GM21529 (cell line): ENCODE data around the gene TNRC6C.
"Not testable (repeated sequence)": the region's sequence is repeated elsewhere in the genome, so short reads cannot be mapped to it uniquely, and the experiment has no call there.

Experiments
- ATAC-seq: cut with Tn5 transposase; IDR thresholded peaks from one replicate; pipeline ENCODE4 v1.9.1; 2021; ENCODE audit not compliant: unreplicated experiment

Gene TNRC6C

GRCh38 chr17:78133971-78134898, 175.7 kb downstream of the TNRC6C start:
- ATAC-seq, result no peak

DNA sequence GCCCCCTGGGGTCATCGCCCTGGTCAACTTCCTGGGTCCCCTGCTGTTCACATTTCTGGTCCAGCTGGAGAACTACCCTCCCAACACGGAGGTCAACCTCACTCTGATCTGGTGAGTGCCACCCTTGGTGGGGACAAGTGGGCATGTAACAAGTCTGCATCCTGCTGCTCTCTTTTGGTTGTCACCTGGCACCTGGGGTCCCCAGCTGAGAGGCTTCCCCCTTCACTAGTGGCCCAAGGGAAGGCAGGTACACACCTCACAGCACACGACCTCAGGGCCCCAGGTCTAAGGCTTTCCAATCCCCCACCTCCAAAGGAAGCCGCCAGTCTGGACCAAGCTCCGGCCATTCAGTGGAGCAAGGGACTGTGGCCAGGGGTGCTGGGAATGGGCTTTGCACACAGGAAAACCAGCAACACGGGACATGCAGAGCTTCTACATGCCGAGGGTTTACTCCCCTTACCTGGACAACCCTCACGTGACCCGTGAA, 176.4 kb downstream of the TNRC6C start:
- no peak for ATAC-seq

DNA sequence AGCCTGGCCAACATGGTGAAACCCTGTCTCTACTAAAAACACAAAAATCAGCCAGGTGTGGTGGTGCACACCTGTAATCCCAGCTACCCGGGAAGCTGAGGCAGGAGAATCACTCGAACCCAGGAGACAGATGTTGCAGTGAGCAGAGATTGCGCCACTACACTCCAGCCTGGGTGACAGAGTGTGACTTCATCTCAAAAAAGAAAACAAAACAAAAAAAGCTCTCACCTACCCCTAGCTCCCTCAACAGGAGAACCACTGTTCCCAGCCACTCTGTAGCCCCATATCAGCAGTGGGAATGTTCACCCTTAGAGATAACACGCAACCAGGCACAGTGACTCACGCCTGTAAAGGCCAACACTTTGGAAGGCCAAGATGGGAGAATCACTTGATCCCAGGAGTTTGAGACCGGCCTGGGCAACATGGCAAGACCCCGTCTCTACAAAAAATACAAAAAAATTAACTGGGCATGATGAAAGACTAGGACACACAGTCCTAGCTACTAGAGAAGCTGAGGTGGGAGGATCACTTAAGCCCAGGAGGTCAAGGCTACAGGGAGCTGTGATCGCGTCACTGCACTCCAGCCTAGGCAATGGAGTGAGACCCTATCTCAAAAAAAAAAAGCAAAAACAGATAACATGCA, 177.5 kb downstream of the TNRC6C start:
- ATAC-seq, result no peak

DNA sequence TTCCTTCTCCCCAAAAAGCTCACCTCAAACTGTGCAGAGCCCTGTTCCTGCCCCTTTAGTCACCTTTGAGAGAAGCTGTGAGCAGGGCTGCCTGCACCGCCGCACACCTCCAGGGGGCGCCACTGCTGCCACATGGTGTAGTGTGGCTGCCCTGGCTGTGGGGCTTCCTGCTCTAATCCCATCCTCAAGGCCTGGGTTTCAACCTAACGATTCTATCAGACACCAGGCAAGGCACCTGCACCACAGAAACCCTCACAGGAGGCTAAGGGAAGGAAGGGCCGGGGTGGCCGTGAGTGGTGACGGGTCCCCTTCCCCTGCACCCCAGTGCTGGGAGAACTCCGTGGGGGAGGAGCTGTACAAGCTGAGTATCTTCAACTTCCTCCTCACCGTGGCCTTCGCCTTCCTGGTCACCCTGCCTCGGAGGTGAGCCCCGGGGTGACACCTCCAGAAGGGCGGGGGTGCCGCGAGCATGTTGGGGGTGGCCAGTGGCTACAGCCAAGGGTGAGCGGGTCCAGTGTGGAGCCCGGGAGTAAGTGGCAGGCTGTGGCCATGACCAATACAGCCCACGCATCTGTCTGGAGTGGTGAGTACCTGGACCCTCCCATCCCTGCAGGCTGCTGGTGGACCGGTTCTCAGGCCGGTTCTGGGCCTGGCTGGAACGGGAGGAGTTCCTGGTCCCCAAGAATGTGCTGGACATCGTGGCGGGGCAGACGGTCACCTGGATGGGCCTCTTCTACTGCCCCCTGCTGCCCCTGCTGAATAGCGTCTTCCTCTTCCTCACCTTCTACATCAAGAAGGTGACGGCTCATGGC, 179.1 kb downstream of the TNRC6C start:
- no peak for ATAC-seq

DNA sequence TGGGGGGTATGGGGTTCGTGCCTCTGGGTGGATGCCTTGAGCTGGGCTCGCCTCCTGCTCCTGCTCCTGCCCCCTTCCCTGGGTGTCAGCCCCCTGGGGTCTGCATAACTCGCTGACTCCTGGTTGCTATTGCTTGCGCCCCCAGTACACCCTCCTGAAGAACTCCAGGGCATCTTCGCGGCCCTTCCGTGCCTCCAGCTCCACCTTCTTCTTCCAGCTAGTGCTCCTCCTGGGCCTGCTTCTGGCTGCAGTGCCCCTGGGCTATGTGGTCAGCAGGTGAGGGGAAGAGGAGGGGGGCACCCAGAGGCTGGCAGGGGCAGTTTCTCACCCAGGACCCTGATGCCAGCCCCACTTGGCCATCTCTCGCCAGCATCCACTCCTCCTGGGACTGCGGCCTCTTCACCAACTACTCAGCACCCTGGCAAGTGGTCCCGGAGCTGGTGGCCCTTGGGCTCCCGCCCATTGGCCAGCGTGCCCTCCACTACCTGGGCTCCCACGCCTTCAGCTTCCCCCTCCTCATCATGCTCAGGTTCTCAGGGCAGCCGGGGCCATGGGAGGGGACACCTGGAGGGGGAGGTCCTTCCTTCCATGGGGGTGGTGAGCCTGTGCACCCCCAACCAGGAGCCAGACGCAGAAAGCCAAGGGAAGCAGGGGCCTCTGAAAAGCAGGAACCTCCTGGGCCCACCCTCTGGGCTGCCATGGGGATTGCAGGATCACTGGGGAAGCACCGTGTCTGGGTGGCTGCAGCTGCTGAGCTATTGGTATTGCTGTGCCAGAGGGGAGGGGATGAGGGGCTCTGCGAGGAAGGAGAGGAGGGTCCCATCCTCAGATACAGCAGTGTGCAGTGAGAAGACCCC, 179.9 kb downstream of the TNRC6C start:
- ATAC-seq, result no peak

GRCh38 chr17:78139861-78140168, 181.3 kb downstream of the TNRC6C start:
- not testable (repeated sequence) for ATAC-seq

DNA sequence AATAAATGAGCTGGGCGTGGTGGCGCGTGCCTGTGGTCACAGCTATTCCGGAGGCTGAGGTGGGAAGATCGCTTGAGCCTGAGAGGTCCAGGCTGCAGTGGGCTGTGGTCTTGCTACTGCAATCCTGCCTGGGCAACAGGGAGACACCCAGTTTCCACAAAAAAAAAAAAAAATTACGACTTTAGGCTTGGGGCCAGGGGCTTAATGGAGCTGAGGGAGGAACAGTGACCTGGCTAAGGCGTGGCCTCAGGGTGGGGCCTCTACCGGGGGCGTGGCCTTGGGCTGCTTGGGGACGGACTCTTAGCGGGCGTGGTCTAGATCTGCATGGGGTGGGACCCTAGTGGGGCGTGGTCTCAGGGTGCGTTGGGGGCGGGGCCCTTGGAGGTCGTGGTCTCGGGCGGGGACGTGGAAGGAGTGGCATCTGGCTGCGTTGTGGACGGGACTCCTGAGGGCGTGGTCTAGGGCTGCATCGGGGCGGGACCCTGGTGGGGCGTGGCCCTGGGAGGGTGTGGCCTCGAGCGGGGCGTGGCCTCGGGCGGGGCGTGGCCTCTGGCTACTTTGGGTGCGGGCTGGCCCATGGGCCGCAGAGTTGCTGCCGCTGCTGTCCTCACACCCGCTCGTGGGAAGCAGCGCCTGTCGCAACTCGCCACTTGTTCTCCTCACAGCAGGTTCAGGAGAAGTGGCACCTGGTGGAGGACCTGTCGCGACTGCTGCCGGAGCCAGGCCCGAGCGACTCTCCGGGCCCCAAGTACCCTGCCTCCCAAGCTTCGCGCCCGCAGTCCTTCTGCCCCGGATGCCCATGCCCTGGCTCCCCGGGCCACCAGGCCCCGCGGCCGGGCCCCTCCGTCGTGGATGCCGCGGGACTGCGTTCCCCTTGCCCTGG, 181.9 kb downstream of the TNRC6C start:
- ATAC-seq, result peak; percentile 76

DNA sequence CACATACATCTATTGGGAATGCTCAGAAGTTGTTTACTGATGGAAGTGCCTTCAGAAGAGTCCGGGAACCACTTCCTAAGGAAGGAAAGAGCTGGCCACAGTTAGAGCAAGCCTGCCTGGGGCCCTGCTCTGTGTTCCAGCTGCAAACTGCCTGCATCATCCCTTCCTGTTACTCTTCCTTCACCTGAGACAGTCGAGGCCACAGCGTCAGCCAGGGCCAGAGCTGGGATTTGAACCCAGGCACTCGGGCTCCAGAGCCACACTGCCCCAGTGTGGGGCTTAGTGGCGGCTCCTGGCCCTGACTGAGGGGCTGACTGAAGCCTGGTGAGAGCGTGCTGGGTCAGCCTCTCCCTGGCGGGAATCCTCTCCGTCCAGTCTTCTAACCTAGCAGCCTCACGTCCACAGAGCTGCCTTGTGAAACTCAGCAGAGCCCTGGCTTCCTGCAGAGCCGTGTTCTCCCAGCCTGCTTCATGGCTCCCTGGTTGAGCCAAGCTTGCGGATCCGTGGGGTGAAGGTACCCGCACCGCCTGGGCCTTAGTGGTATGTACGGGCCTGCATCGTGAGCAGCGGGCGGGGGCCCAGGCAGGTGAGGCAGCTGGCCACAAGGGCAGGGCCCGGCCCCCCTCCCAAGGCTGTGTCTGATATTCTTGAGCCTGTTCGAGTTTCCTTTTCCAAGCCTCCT, 183.1 kb downstream of the TNRC6C start:
- ATAC-seq, result no peak

DNA sequence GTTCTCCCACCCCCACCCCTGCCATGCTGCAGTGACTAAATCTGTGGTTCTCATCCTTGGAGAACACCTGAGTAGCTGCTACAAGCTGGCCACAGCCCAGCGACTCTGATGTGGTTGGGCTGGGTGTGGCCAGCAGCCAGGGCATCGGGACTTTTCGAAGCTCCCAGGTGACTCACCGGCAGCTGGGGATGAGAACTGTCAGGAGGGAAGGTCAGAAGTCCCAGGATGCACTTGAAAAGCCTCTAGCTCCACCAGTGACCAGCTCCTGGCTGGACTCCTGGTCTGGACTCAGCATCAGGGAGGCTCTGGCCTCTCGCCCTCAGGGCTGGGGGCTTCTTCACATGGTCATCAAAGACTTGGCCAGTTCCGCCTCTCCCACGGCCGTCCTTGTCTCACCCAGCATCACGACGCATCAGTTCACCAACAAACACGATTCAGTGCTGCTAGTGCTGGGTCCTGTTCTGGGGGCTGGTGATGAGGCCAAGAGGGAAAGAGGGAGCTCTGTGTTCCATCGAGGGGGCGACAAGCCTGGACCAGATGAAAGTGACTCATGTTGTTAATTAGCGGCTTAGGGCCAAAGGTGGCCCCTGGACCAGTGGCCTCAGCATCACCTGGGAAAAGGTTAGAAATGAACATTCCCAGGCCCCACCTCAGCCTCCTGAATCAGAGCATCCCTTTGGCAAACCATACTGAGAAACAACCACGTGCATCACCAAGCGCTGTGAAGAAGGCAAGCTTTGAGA, 183.8 kb downstream of the TNRC6C start:
- no peak for ATAC-seq

GRCh38 chr17:78143214-78144146, 185.0 kb downstream of the TNRC6C start:
- ATAC-seq, result no peak

- ATAC-seq, result no peak
Measured at GRCh38 chr17:78144147-78144719, 185.7 kb downstream of the TNRC6C start.

GRCh38 chr17:78144736-78145641, 186.5 kb downstream of the TNRC6C start:
- no peak for ATAC-seq

- ATAC-seq, result no peak
Measured at GRCh38 chr17:78146471-78146869, 188.0 kb downstream of the TNRC6C start.

GRCh38 chr17:78146881-78147280, 188.4 kb downstream of the TNRC6C start:
- no peak for ATAC-seq

GRCh38 chr17:78147315-78147998, 189.0 kb downstream of the TNRC6C start:
- ATAC-seq, result no peak
